HG02852 (cell line): ENCODE data around the gene TBC1D1.
A peak's percentile ranks its signal among the peaks of the same experiment; 100 is the strongest.

ENCODE experiments used
- ATAC-seq: cut with Tn5 transposase; IDR thresholded peaks from one replicate; pipeline ENCODE4 v1.9.1; 2021; ENCODE audit warnings: mild to moderate bottlenecking, moderate library complexity; ENCODE audit not compliant: unreplicated experiment

The TBC1D1 gene, protein sequence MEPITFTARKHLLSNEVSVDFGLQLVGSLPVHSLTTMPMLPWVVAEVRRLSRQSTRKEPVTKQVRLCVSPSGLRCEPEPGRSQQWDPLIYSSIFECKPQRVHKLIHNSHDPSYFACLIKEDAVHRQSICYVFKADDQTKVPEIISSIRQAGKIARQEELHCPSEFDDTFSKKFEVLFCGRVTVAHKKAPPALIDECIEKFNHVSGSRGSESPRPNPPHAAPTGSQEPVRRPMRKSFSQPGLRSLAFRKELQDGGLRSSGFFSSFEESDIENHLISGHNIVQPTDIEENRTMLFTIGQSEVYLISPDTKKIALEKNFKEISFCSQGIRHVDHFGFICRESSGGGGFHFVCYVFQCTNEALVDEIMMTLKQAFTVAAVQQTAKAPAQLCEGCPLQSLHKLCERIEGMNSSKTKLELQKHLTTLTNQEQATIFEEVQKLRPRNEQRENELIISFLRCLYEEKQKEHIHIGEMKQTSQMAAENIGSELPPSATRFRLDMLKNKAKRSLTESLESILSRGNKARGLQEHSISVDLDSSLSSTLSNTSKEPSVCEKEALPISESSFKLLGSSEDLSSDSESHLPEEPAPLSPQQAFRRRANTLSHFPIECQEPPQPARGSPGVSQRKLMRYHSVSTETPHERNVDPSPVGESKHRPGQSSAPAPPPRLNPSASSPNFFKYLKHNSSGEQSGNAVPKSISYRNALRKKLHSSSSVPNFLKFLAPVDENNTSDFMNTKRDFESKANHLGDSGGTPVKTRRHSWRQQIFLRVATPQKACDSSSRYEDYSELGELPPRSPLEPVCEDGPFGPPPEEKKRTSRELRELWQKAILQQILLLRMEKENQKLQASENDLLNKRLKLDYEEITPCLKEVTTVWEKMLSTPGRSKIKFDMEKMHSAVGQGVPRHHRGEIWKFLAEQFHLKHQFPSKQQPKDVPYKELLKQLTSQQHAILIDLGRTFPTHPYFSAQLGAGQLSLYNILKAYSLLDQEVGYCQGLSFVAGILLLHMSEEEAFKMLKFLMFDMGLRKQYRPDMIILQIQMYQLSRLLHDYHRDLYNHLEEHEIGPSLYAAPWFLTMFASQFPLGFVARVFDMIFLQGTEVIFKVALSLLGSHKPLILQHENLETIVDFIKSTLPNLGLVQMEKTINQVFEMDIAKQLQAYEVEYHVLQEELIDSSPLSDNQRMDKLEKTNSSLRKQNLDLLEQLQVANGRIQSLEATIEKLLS (N-terminal part only)

DNA sequence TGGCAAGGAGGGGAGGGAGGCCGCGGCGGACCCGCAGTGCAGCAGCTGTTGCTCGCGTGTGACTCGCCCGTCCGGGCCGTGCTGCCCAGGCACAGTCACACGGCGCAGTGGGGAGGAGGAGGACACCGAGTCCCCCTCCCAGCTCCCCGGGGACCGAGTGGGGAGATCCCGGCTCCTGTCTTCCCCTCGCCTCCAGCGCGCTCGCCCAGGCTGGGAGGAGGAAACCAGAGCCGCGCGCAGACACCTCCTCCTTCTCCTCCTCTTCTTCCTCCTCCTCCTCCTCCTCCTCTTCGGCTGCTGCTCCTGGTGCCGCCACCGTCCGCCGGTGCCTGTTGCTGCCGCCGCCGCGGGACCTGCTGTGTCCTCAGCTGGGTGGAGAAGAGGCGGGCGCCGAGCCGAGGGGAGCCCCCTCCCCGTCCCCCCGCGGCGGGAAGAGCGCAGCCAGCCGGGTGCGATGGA, at the start of gene TBC1D1:
TSS of gene TBC1D1 (plus strand) at position 284 of the 459 bp plus-strand sequence. CDS start 11,012 bp downstream, outside the sequence.
- ATAC-seq: peak; percentile 26

- ATAC-seq: no peak
Measured at GRCh38 chr4:37844204-37844603, 46.7 kb upstream of the TBC1D1 start.

DNA sequence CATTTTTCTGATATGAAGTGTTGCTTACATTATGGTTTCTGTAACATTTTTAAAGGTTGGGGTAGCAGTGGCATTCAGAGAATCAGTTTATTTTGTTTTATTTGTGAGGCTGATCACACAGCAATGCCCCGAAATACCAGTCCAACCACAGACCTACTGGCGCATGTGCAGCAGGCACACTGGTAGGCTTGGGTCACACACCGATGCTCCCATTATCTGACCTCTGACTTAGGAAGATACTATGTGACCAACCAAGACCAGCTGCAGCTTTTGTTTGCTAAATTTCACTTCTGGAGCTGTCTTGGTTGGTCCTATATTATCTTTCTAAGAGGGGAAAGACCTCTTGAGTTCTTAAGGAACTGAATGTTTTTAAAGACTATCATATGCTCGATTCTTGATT, 45.7 kb upstream of the TBC1D1 start:
- no peak for ATAC-seq

- ATAC-seq: no peak
Measured at GRCh38 chr4:37847311-37847884, 43.5 kb upstream of the TBC1D1 start.

DNA sequence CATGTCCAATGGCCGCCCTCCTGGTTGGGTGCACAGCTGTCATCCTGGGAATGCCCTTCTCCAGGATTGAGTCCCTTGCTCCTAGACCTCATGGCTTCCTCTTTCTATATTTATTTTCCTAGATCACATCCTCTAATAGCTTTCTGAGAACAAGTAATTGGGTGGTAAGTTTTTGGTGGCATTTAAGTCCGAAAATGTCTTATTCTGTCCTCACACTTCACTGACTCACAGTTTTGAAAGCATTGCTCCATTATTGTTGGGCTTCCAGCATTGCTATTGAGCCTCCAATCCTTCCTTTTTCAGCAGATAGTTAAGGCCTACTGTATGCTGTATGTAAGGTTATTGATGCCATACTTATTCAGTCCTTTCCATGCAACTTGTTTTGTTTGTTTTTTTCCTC, 38.5 kb upstream of the TBC1D1 start:
- ATAC-seq: no peak

DNA sequence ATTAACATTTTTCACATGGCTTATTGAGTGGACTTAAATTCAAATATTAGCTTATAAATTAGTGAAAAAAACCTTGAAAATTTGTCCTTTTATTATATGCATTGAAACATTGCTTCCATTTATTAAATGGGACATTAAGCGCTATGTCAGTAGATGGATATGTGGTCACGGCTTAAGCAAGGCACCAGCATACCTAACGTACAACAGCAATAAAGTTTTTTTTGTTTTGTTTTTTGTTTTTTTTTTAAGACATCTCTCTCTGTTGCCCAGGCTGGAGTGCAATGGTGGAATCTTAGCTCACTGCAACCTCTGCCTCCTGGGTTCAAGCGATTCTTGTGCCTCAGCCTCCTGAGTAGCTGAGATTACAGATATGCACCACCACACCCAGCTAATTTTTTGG, 32.8 kb upstream of the TBC1D1 start:
- no peak for ATAC-seq

- no peak for ATAC-seq
Measured at GRCh38 chr4:37858872-37859271, 32.0 kb upstream of the TBC1D1 start.

- ATAC-seq: no peak
Measured at GRCh38 chr4:37860266-37860665, 30.6 kb upstream of the TBC1D1 start.

DNA sequence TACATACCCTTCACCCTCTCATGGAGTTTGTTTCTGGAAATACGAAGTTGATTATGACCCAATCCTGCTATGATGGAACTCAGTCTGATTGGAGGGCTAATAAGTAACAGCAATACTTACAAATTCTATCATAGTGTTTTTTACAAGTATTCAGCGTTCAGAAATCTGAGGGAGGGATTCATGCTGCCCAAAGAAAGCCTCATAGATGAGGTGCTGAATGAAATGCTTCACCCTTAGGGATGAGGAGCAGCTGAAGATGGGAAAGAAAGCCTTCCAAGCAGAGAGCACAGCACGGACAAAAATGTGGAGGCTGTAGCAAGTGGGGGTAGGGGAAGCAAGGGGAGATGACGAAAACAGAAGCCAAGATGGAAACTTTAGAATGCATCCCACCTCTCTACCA, 27.9 kb upstream of the TBC1D1 start:
- ATAC-seq: no peak

- no peak for ATAC-seq
Measured at GRCh38 chr4:37864786-37865185, 26.1 kb upstream of the TBC1D1 start.

GRCh38 chr4:37865450-37865849, 25.4 kb upstream of the TBC1D1 start:
- no peak for ATAC-seq

- ATAC-seq: no peak
Measured at GRCh38 chr4:37867102-37867501, 23.8 kb upstream of the TBC1D1 start.

GRCh38 chr4:37868238-37868637, 22.6 kb upstream of the TBC1D1 start:
- no peak for ATAC-seq

DNA sequence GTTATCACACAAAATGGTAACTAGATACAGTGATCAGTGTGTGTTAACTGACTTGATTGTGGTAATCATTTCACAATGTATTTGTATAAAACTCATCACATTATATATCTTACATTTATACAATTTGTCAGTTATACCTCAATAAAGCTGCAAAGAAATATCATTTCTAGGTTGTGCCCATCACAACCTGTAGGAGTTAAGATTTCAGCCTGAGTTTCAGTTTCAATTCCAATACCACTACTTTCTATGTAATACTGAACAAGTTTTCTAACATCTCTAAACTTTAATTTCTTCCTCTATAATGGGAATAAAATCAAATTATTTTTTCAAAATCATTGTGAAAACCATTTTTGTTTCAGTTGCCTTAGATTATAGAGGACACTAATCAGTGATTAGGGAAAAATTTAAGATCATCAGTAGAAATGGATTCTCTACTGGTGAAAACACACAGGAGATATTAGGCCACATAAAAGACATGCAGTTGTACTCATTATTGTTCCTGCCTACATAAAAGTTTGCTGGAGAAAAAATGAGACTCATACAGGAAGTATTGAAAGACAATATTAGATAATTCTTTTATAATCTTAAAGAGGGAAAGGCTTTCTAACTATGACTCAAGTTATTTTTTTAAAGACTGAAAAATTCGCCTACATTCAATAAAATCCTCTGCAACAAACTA, 18.4 kb upstream of the TBC1D1 start:
- no peak for ATAC-seq

- ATAC-seq: no peak
Measured at GRCh38 chr4:37873386-37873785, 17.5 kb upstream of the TBC1D1 start.

DNA sequence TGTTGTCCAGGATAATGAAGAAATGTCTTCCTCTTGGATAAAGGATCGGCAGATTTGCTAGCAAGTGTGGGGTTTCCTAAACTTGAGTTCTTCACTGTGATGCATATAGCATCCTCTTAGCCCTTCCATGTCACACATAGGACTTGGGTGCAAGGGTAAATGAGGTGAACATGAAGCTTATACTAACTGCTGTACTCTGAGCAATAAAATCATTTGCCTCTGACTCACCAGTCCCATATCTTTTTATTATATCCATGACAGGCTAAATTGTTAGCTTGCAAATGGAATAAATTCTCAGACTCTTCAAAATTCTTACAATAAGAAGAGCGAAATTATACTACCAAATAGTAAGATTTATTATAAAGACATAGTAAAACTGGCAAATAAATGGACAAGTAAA, 14.7 kb upstream of the TBC1D1 start:
- no peak for ATAC-seq

GRCh38 chr4:37879365-37879764, 11.5 kb upstream of the TBC1D1 start:
- ATAC-seq: no peak

- ATAC-seq: no peak
Measured at GRCh38 chr4:37881811-37882210, 9.1 kb upstream of the TBC1D1 start.

DNA sequence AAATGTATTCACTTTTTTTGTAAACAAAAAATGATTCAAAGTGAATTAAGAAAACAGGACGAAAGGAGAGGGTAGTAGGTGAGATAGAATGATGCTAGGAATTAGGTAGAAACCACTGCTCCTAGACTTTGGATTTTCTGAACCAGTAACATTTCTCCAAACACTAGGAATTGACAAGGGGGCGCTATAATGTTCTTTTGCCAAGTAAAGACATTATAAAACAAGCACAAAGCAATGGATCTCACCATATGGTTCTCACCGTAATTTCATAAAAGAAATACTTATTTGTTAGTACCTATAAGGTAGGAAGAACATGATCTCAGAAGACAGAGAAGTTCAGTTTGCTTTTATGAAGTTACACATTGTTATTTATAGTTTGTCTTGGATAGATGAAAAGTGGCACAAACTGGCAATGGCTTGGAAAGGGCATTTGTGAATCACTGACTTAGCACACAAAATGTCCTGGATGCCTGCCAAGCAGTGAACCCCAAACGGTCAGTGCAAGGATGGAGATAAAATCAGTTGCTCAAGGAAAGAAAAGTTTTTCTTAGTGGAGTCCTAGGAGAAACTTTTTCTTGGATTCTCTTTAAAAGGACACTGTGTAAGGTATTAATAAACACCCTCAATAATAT, 8.1 kb upstream of the TBC1D1 start:
- ATAC-seq: no peak
